Thyroid gland (tissue), 4 donors: ENCODE results near the gene OR5AU1. TPM values are rescaled to one million over a fixed set of nuclear protein-coding genes. Genes with fewer than 3 reads are reported as not detected.
"Not testable (repeated sequence)": the region's sequence is repeated elsewhere in the genome, so short reads cannot be mapped to it uniquely, and the experiment has no call there.

ENCODE experiments used
- DNase-seq, 2 donors: peaks; one replicate each; pipeline ENCODE4 v3.0.0-alpha.2; 2019
- H3K27ac ChIP-seq, 3 donors: fragments of 200-600 bp; sonication (generic); 1 replicate in 2 of 3; 2 replicates in 1 of 3; pipeline ENCODE4 v1.5.1; 2016 to 2019; ENCODE audit warnings: mild to moderate bottlenecking in 1 of 3, moderate library complexity in 1 of 3
- H3K27me3 ChIP-seq: fragments of 200-600 bp; sonication (generic); one replicate; pipeline ENCODE4 v1.5.1; 2019
- H3K36me3 ChIP-seq, 2 donors: fragments of 200-600 bp; sonication (generic); one replicate each; pipeline ENCODE4 v1.5.1; 2016 to 2019
- H3K4me1 ChIP-seq, 2 donors: fragments of 200-600 bp; sonication (generic); one replicate each; pipeline ENCODE4 v1.5.1; 2017 to 2019
- H3K4me3 ChIP-seq, 3 donors: fragments of 200-600 bp; sonication (generic); replicated peaks in 1 of 3; 1 replicate in 2 of 3; 2 replicates in 1 of 3; pipeline ENCODE4 v1.5.1; 2016; ENCODE audit warnings: mild to moderate bottlenecking in 1 of 3
- H3K9me3 ChIP-seq: fragments of 200-600 bp; sonication (generic); one replicate; pipeline ENCODE4 v1.5.1; 2017
- CTCF ChIP-seq, 6 experiments: fragments of 200-600 bp in 3 of 6; fragments of 450-650 bp in 3 of 6; sonication (generic) in 3 of 6; IDR thresholded peaks; one replicate each; pipeline ENCODE4 v1.5.1; 2016 to 2019; ENCODE audit warnings: antibody characterized with exemption in 6 of 6, mild to moderate bottlenecking in 2 of 6, inconsistent platforms in 1 of 6, moderate library complexity in 1 of 6
- POLR2A ChIP-seq, 2 donors: fragments of 450-650 bp; IDR thresholded peaks; one replicate each; pipeline ENCODE4 v1.6.1; 2017; ENCODE audit warnings: antibody characterized with exemption in 2 of 2, mild to moderate bottlenecking in 2 of 2, moderate library complexity in 1 of 2
- WGBS, 2 donors: methylation state at CpG; one replicate each; pipeline ENCODE4 v1.1.5; 2017; 5-methylcytosine and 5-hydroxymethylcytosine counted together
- intact Hi-C: fragments of 100-400 bp; cut with DNase I; formaldehyde crosslinking; loops from one replicate; pipeline ENCODE4 v1.15.1; 2023
- total RNA-seq, 4 donors: library from RNA; depleted of rRNA; stranded (reverse); fragments of >200 nt; gene quantifications; one replicate each; pipeline ENCODE4 v1.2.3, GENCODE V29; 2016

The OR5AU1 gene
- total RNA-seq, 4 donors from 2014 or later: not detected

- H3K36me3 ChIP-seq: no peaks in the 10 kb centered on the region
- no peaks in the 10 kb centered on the region for H3K27me3 ChIP-seq
- no peak overlapping the region for H3K27ac ChIP-seq
- H3K4me1 ChIP-seq: no peaks in the 10 kb centered on the region
- no peak for DNase-seq
- H3K9me3 ChIP-seq: no peaks in the 10 kb centered on the region
- no peak overlapping the region for H3K4me3 ChIP-seq
- intact Hi-C loops: no loop called here
- TF ChIP-seq POLR2A (IDR thresholded peaks at IDR 0.05) (no peak), CTCF (IDR thresholded peaks at IDR 0.05) (no peak)
- 59 to 60% methylated on average over 4 of the region's 4 CpGs for WGBS, 2 donors
These were observed 8.0 kb upstream of the OR5AU1 start for GRCh38 chr14:21163871-21164291.

- Histone ChIP-seq H3K9me3 (no peaks in the 10 kb centered on the region), H3K36me3 (no peaks in the 10 kb centered on the region), H3K4me1 (no peaks in the 10 kb centered on the region), H3K4me3 (no peak overlapping the region), H3K27ac (no peak overlapping the region), H3K27me3 (no peaks in the 10 kb centered on the region)
- intact Hi-C loops: no loop called here
- no peak for DNase-seq
- no peak for TF ChIP-seq CTCF (IDR thresholded peaks at IDR 0.05)
- no peak for TF ChIP-seq POLR2A (IDR thresholded peaks at IDR 0.05)
- 69 to 70% methylated on average over 5 of the region's 5 CpGs for WGBS, 2 donors
These were observed 6.2 kb upstream of the OR5AU1 start for GRCh38 chr14:21162081-21162480.

GRCh38 chr14:21160061-21160610 lies 4.3 kb upstream of the OR5AU1 start:
- H3K9me3 ChIP-seq: no peaks in the 10 kb centered on the region
- H3K4me3 ChIP-seq: no peak overlapping the region
- WGBS, 2 donors: 70 to 80% methylated on average over 4 of the region's 4 CpGs
- H3K27ac ChIP-seq: no peak overlapping the region
- H3K4me1 ChIP-seq: no peaks in the 10 kb centered on the region
- no peaks in the 10 kb centered on the region for H3K27me3 ChIP-seq
- intact Hi-C loops: no loop called here
- DNase-seq: no peak
- H3K36me3 ChIP-seq: no peaks in the 10 kb centered on the region
- TF ChIP-seq POLR2A (IDR thresholded peaks at IDR 0.05) (no peak), CTCF (IDR thresholded peaks at IDR 0.05) (no peak)

- H3K27me3 ChIP-seq, H3K27ac ChIP-seq, H3K36me3 ChIP-seq, H3K4me1 ChIP-seq, H3K9me3 ChIP-seq, DNase-seq, H3K4me3 ChIP-seq, intact Hi-C loops: not testable (repeated sequence)
- WGBS, 2 donors: 23 to 71% methylated on average over 1 of the region's 1 CpG
These were observed 2.3 kb upstream of the OR5AU1 start for GRCh38 chr14:21158175-21158574.

GRCh38 chr14:21149641-21150367 lies 6.1 kb downstream of the OR5AU1 start:
- H3K4me1 ChIP-seq: no peaks in the 10 kb centered on the region
- no peaks in the 10 kb centered on the region for H3K9me3 ChIP-seq
- no peaks in the 10 kb centered on the region for H3K36me3 ChIP-seq
- intact Hi-C loops: no loop called here
- no peak for TF ChIP-seq POLR2A (IDR thresholded peaks at IDR 0.05)
- TF ChIP-seq CTCF (IDR thresholded peaks at IDR 0.05): no peak
- H3K4me3 ChIP-seq: no peak overlapping the region
- no peak overlapping the region for H3K27ac ChIP-seq
- DNase-seq: no peak
- no peaks in the 10 kb centered on the region for H3K27me3 ChIP-seq
- 84 to 94% methylated on average over 4 of the region's 4 CpGs for WGBS, 2 donors
